Glomerular endothelial cell (primary cell): ENCODE results near the gene SH2D4B. TPM values are rescaled to one million over a fixed set of nuclear protein-coding genes. Genes with fewer than 3 reads are reported as not detected.
A peak's percentile ranks its signal among the peaks of the same experiment; 100 is the strongest.

ENCODE experiments used
- DNase-seq: peaks from one replicate; pipeline ENCODE4 v3.0.0-alpha.2; 2011; ENCODE audit warnings: low read depth, low spot score; ENCODE audit errors: extremely low read depth
- total RNA-seq: library from RNA; depleted of rRNA; stranded (reverse); fragments of >200 nt; gene quantifications from 2 replicates; pipeline ENCODE4 v1.2.3, GENCODE V29; 2015

SH2D4B gene
- total RNA-seq, 1 donor from 2014 or later, result 0.23 TPM

- DNase-seq, result no peak
Observed at GRCh38 chr10:80503584-80504157, 34.0 kb upstream of the SH2D4B start.

- DNase-seq, result no peak
Observed at GRCh38 chr10:80504158-80504811, 33.4 kb upstream of the SH2D4B start.

GRCh38 chr10:80504897-80505465 is 32.7 kb upstream of the SH2D4B start:
- no peak for DNase-seq

GRCh38 chr10:80506189-80506575 is 31.5 kb upstream of the SH2D4B start:
- DNase-seq, result no peak

DNA sequence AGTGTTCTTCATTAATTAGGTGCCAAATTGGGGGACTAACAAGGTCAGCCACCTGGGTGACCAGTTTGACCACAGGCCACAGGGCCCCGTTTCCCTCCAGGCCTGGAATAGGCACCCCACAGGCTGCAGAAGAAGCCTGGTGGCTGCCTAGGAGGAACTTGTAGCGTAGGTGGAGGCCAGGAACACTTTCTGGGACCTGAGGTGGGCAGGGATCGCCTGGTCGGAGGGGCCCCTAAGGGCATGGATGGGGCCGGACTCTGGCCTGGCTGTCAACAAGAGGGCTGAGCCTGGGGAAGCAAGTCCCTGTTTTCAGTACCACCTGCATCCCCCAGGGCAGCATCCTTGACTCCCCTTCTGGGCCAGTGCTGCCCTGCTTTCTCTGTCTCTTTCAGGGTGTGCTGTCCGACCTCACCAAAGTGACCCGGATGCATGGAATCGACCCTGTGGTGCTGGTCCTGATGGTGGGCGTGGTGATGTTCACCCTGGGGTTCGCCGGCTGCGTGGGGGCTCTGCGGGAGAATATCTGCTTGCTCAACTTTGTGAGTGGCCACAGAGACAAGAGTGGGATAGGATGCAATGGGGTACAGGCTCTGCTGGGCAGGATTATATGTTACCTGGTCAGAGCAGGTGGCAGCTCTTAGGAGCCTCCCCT is 30.7 kb upstream of the SH2D4B start:
- DNase-seq, result no peak

DNA sequence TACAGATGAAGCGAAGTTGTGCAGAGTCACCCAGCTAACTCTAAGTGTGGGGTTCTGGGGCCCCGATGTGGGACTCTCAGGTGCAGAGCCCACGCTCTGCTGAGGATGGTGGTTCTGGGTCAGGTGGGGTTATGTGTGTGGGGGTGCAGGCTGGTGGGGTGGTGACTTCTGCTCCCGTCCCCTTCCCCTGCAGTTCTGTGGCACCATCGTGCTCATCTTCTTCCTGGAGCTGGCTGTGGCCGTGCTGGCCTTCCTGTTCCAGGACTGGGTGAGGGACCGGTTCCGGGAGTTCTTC is 28.6 kb upstream of the SH2D4B start:
- no peak for DNase-seq

- peak; percentile 96 for DNase-seq
Observed at GRCh38 chr10:80509403-80510161, 28.1 kb upstream of the SH2D4B start.

DNA sequence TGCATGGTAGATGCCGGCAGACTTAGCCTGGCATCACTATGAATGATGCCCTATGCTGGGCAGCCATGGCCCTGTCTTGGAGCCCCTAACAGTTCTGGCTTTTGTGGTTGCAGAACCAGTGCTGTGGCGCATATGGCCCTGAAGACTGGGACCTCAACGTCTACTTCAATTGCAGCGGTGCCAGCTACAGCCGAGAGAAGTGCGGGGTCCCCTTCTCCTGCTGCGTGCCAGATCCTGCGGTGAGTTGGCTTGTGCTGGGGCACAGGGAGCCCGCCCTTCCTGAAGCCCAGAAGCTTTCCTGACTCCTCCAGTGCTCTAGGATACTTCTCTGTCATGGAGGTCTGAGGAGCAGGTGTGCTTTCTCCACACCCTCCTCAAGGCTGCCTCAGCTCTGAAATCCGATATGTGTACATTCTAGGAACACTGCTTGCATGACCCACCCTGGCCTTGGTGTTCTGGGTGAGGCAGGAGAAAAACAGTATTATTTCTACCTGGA is 25.6 kb upstream of the SH2D4B start:
- DNase-seq, result no peak

GRCh38 chr10:80513106-80513505 is 24.6 kb upstream of the SH2D4B start:
- DNase-seq, result no peak

- DNase-seq, result no peak
Observed at GRCh38 chr10:80515511-80515910, 22.2 kb upstream of the SH2D4B start.

DNA sequence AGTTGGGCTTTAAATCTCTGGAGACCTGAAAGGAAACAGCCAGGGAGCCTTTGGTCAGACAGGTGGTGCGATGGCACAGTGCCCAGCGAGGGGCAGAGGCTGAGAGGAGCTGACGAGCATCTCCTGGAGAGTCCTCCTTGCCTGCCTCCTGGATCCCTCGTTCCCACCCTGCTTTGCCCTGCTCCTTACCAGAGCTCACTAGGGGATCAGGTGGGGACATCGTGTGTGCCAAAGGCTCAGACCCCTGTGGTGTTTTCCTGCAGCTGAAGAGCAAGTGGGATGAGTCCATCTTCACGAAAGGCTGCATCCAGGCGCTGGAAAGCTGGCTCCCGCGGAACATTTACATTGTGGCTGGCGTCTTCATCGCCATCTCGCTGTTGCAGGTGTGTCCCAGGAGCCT is 21.8 kb upstream of the SH2D4B start:
- DNase-seq, result no peak

DNA sequence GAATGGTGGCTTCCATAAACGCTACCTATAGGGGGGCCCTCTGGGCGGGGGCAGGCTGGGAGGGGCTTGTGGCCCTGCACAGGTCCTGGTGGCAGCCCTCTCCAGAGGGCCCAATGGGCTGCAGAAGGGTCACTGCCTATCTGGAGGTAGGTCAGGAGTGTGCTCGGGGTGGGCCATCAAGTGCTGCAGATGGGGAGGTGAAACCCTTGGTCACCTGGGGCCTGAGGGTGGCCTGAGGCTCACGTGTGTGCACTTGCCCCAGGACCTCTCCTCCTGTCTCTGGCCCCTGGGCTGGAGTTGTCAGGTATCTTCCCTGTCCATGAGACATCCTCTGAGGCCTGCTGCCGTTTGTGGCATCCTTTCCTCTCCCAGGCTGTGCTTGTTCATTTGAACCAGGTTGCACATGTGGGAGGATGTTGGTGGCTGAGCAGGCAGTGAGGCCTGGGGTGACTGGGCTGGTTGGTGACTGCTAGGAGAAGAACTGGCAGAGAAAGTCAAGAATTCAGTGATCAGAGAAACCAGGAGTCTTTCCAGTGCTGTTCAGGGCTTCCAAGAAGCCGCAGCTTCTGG is 21.1 kb upstream of the SH2D4B start:
- DNase-seq, result no peak

- no peak for DNase-seq
Observed at GRCh38 chr10:80517416-80518142, 20.1 kb upstream of the SH2D4B start.

DNA sequence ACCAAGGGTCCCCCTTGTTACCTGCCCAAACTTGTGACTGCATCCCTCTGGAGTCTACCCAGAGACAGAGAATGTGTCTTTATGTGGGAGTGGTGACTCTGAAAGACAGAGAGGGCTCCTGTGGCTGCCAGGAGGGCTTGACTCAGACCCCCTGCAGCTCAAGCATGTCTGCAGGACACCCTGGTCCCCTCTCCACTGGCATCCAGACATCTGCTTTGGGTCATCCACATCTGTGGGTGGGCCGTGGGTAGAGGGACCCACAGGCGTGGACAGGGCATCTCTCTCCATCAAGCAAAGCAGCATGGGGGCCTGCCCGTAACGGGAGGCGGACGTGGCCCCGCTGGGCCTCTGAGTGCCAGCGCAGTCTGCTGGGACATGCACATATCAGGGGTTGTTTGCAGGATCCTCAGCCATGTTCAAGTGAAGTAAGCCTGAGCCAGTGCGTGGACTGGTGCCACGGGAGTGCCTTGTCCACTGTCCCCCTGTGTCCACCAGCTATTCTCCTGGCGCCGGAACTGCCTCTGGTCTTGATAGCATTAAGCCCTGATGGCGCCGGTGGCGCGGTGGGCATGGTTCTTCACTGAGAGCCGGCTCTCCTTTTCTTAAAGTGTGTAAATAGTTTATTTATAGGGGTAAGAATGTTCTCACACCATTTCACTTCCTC is 19.4 kb upstream of the SH2D4B start:
- DNase-seq, result no peak

- DNase-seq, result no peak
Observed at GRCh38 chr10:80518807-80519360, 18.8 kb upstream of the SH2D4B start.

DNA sequence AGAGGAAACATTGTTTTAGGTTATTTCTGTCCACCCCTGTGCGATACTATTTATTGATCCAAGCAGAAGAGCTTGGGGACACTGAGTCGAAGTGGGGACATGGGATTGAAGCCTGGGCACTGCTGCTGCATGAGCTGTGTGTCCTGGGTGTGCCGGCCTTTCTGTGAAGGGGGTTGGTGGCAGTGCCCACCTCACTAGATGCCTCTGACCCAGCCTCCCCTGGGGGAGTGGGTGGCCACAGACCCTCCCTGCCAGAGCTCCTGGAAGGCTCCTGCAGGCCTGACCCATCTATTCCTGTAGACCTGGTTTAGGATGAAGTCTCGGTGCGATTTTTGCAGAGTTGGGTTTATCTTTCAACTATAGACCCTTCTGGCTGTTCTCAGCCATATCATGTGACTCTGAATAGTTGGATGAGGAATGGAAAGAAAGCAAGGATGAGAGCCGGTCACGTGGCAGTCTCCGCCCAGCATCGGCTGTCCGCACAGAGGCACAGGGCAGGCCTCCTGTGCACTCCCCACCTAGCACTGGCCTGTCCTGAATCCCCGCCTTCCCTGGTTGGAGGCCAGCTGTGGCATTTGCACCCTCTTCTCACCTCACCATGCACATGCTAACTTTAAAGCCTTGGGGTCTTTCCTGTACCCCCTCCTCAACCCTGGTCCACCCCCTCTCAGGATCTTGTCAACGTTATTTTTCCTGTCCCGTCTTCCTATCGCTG is 17.6 kb upstream of the SH2D4B start:
- no peak for DNase-seq

GRCh38 chr10:80520661-80521470 is 16.8 kb upstream of the SH2D4B start:
- no peak for DNase-seq

DNA sequence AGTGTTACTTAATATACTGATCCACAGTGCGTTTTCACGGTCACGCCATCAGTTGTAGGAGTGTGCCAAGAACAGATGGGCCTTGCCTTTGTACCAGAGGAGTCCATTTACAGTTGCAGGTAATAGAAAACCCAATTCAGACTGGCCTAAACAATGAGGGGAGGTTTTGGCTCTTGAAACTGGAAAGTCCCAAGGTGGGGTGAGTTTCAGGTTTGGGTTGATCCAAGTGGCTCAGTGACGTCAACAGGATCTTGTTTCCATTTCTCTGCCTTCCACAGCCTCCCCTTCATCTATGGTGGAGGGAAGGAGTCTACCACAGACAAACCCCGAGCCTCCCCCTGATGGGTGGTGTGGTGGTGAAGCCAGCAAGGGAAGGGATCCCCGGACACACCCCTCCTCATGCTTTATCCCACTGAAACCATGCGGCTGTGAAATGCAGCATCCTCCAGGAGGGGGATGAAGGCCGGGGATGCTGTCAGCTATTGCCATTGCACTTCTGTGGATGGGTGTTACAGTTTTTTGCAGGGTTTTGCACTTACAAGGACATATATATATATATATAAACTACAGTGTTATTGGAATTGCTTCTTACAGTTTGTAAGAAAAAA is 14.8 kb upstream of the SH2D4B start:
- no peak for DNase-seq
